Heart right ventricle (tissue), 16 donors: ENCODE measurements around the gene CRHBP. TPM values are rescaled to one million over a fixed set of nuclear protein-coding genes. Genes with fewer than 3 reads are reported as not detected.

Experiments
- ATAC-seq, 8 donors: fragments of 200-7000 bp; cut with Tn5 transposase; one replicate each; pipeline ENCODE4 v1.9.1; 2020; ENCODE audit warnings: mild to moderate bottlenecking in 8 of 8, moderate library complexity in 8 of 8, moderate number of reproducible peaks in 1 of 8
- DNase-seq, 2 donors: peaks; one replicate each; pipeline ENCODE4 v3.0.0-alpha.2; 2020
- H3K27ac ChIP-seq, 10 donors: fragments of 200-600 bp; sonication (generic) in 2 of 10; one replicate each; pipeline versions ENCODE4 v1.5.0 to v1.8.0; 2020 to 2022; ENCODE audit warnings: mild to moderate bottlenecking in 3 of 10
- H3K27me3 ChIP-seq, 7 donors: fragments of 200-600 bp; one replicate each; pipeline ENCODE4 v1.8.0; 2021 to 2022; ENCODE audit warnings: mild to moderate bottlenecking in 2 of 7
- H3K36me3 ChIP-seq, 9 donors: fragments of 200-600 bp; sonication (generic) in 1 of 9; one replicate each; pipeline versions ENCODE4 v1.5.0 to v1.8.0; 2020 to 2022; ENCODE audit warnings: mild to moderate bottlenecking in 2 of 9
- H3K4me1 ChIP-seq, 9 donors: fragments of 200-600 bp; sonication (generic) in 1 of 9; one replicate each; pipeline versions ENCODE4 v1.5.0 to v1.8.0; 2020 to 2022; ENCODE audit warnings: mild to moderate bottlenecking in 4 of 9
- H3K4me3 ChIP-seq, 10 donors: fragments of 200-600 bp; sonication (generic) in 2 of 10; one replicate each; pipeline versions ENCODE4 v1.5.0 to v1.8.0; 2020 to 2022; ENCODE audit warnings: mild to moderate bottlenecking in 7 of 10, moderate library complexity in 2 of 10
- H3K9me3 ChIP-seq, 11 donors: fragments of 200-600 bp in 10 of 11; sonication (generic) in 2 of 11; one replicate each; pipeline versions ENCODE4 v1.5.0 to v1.8.0; 2013 to 2022; ENCODE audit warnings: mild to moderate bottlenecking in 2 of 11, control low read depth in 1 of 11, moderate library complexity in 1 of 11
- WGBS, 2 donors: extraction: QIAGEN DNeasy Blood & Tissue Kit; methylation state at CpG; one replicate each; pipeline ENCODE4 v1.1.7; 2013; ENCODE audit warnings: inconsistent platforms in 1 of 2; 5-methylcytosine and 5-hydroxymethylcytosine counted together
- intact Hi-C, 10 donors: fragments of 100-400 bp; cut with DNase I; formaldehyde crosslinking; loops; one replicate each; pipeline versions ENCODE4 v1.11.1 to v1.14.2; 2022
- polyA plus RNA-seq, 2 donors: library from polyadenylated mRNA; stranded (reverse); fragments of 200-250 nt; gene quantifications; one replicate each; pipeline ENCODE4 v1.2.3, GENCODE V29; 2013
- total RNA-seq, 10 donors: library from RNA; stranded (reverse); fragmentation: NEBNext Ultra II Directional in 3 of 10; extraction: Animal tissue kit (Norgen Biotek cat#: 25700) in 3 of 10; gene quantifications; one replicate each; pipeline versions ENCODE4 v1.2.1 to v1.2.4, GENCODE V29; 2021 to 2023
- TF ChIP-seq, protein P1 (sequence below), 9 donors: fragments of 200-600 bp; sonication (generic) in 2 of 9; IDR thresholded peaks; one replicate each; pipeline versions ENCODE4 v1.5.0 to v1.8.0; 2021 to 2022; ENCODE audit warnings: antibody characterized with exemption in 9 of 9, mild to moderate bottlenecking in 5 of 9, moderate library complexity in 1 of 9
- donor health status: Arrhythmogenic right ventricular cardiomyopathy.
- donor health status: ischemic (EF 13 %, LVEDD 7.1; RV severe dilation, severe dysfunction).
- donor health status: healthy with polysubstance abuse.
- donor health status: DM: no; HTN: yes; CAD: no.
- donor health status: DM: no; HTN: no; CAD: no.
- donor health status: ischemic (EF 25% LVEDD 6.9; RV normal size, moderate dysfunction).
- donor health status: ischemic (EF 25% LVEDD 5.7; RV mildly dilated, moderate dysfunction).
- donor health status: healthy.
- donor health status: DM: yes; HTN: yes; CAD: no.
- donor health status: Ischemic cardiomyopathy.
- donor health status: ischemic (EF 35%, LVEDD 5.7; RV mildly dilated, moderate dysfunction).
- donor health status: nonischemic (EF 11% LVEDD 7.7; RV severe dilation, severe dysfunction).
- donor health status: DM: yes; HTN: yes; CAD: no.
- donor health status: PGD.
- donor health status: ischemic (EF 29% LVEDD 5.4; RV normal size, mild dysfunction).
- donor health status: nonischemic (EF 23%, LVEDD 6.1; RV moderate dilation, normal function).

CRHBP gene
- total and polyA plus RNA-seq, 12 donors: 0.38 to 4.9 (median 1.9) TPM; not detected in 1

DNA sequence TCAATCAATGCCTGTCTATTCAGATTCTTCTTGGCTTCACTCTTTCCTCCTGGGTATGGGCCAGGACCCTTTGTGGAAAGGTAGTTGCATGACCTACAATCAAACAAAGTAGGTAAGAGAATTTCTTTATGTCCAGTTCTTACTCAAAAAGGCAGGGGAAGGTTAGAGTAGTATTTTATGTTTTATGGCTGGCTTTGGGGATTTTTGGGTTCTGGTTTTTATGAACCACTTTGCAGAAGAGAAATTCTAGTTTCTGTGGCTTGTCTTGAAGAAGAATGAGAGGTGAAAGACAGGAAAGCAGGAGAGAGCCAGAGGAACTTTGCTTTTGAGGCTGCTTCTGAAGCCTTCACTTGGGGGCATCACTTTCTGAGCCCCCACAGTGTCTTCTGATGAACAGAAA, 14.7 kb upstream of the CRHBP start:
- H3K27ac ChIP-seq: no peak overlapping the region
- TF ChIP-seq, protein P1, sequence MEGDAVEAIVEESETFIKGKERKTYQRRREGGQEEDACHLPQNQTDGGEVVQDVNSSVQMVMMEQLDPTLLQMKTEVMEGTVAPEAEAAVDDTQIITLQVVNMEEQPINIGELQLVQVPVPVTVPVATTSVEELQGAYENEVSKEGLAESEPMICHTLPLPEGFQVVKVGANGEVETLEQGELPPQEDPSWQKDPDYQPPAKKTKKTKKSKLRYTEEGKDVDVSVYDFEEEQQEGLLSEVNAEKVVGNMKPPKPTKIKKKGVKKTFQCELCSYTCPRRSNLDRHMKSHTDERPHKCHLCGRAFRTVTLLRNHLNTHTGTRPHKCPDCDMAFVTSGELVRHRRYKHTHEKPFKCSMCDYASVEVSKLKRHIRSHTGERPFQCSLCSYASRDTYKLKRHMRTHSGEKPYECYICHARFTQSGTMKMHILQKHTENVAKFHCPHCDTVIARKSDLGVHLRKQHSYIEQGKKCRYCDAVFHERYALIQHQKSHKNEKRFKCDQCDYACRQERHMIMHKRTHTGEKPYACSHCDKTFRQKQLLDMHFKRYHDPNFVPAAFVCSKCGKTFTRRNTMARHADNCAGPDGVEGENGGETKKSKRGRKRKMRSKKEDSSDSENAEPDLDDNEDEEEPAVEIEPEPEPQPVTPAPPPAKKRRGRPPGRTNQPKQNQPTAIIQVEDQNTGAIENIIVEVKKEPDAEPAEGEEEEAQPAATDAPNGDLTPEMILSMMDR (IDR thresholded peaks at IDR 0.05): no peak
- no peaks in the 10 kb centered on the region for H3K4me1 ChIP-seq
- intact Hi-C loops: no loop called here
- ATAC-seq (no peak), DNase-seq (no peak)
- no peaks in the 10 kb centered on the region for H3K27me3 ChIP-seq
- no peak overlapping the region for H3K4me3 ChIP-seq
- no peaks in the 10 kb centered on the region for H3K36me3 ChIP-seq
- no peaks in the 10 kb centered on the region for H3K9me3 ChIP-seq

DNA sequence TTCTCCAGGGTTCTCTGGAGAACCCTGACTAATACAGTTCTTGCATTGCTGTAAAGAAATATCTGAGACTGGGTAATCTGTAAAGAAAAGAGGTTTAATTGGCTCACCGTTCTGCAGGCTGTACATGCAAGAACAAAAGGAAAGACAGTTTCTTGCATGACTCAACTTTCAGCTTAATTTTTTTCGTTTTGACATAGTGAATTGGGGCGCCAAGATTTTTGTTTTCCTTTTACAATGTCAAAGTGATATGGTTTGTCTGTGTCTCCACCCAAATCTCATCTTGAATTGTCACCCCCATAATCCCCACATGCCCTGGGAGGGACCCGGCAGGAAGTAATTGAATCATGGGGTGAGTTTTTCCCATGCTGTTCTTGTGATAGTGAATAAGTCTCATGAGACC, 11.8 kb upstream of the CRHBP start:
- DNase-seq: no peak
- intact Hi-C loops: no loop called here
- Histone ChIP-seq H3K27ac (no peak overlapping the region), H3K9me3 (no peaks in the 10 kb centered on the region), H3K4me1 (peaks cover 0 to 10% (median 0%) of the 10 kb centered on the region in 9 donors), H3K36me3 (no peaks in the 10 kb centered on the region), H3K27me3 (peaks cover 0 to 1% (median 0%) of the 10 kb centered on the region in 7 donors), H3K4me3 (no peak overlapping the region)
- 80 to 81% methylated on average over 4 of the region's 4 CpGs for WGBS, 2 donors
- TF ChIP-seq, protein P1 (IDR thresholded peaks at IDR 0.05): no peak
- no peak for ATAC-seq

DNA sequence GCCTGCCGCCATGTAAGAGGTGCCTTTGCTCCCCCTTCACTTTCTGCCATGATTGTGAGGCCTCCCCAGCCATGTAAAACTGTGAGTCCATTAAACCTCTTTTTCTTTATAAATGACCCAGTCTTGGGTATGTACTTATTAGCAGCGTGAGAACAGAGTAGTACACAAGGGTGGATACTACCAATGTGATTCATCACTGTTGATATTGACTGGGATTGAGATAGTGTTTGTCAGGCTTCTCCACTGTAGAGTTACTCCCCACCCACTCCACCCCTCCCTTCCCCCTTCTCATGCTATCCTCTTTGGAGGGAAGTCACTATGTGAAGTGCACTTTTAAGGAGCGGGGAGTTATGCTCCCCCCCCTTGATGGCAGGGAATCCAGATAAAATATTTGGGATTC, 11.4 kb upstream of the CRHBP start:
- intact Hi-C loops: no loop called here
- ATAC-seq: no peak
- H3K27me3 ChIP-seq: peaks cover 0 to 3% (median 0%) of the 10 kb centered on the region in 7 donors
- no peaks in the 10 kb centered on the region for H3K36me3 ChIP-seq
- peaks cover 0 to 15% (median 2%) of the 10 kb centered on the region in 9 donors for H3K4me1 ChIP-seq
- no peak overlapping the region for H3K4me3 ChIP-seq
- WGBS, 2 donors: 86 to 88% methylated on average over 3 of the region's 3 CpGs
- H3K9me3 ChIP-seq: no peaks in the 10 kb centered on the region
- H3K27ac ChIP-seq: no peak overlapping the region
- TF ChIP-seq, protein P1 (IDR thresholded peaks at IDR 0.05): no peak
- no peak for DNase-seq

DNA sequence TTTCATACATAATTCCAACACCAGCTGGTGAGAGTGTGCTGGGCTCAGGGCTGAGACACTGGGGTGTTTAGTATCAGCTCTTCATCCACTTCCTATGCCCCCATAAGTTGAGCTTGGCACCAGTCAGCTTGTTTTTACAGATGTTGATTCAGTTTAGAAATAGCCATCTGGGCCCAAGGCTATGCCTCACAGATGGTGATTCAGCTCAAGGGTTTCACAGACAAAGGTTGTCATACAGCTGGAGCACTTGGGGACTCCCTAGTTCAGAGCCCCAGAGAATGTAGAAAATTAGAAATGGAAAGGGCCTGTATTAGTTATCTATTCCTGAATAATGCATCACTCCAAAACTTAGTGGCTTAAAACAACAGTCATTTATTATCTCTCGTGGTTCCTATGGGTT, 10.3 kb upstream of the CRHBP start:
- 88 to 93% methylated on average over 1 of the region's 1 CpG for WGBS, 2 donors
- H3K27me3 ChIP-seq: peaks cover 0 to 5% (median 0%) of the 10 kb centered on the region in 7 donors
- TF ChIP-seq, protein P1 (IDR thresholded peaks at IDR 0.05): no peak
- ATAC-seq: no peak
- H3K9me3 ChIP-seq: no peaks in the 10 kb centered on the region
- no peaks in the 10 kb centered on the region for H3K36me3 ChIP-seq
- intact Hi-C loops: no loop called here
- peaks cover 0 to 26% (median 5%) of the 10 kb centered on the region in 9 donors for H3K4me1 ChIP-seq
- DNase-seq: no peak
- H3K27ac ChIP-seq: no peak overlapping the region
- no peak overlapping the region for H3K4me3 ChIP-seq
